ENCODE results near the gene ABCC2. TPM values are rescaled to one million over a fixed set of nuclear protein-coding genes. Genes with fewer than 3 reads are reported as not detected.

The ABCC2 gene
- polyA plus RNA-seq, 1 donor (not counting 4 experiments of a cell fraction or from before 2014, with no cell fraction given), result 2.5 TPM

DNA sequence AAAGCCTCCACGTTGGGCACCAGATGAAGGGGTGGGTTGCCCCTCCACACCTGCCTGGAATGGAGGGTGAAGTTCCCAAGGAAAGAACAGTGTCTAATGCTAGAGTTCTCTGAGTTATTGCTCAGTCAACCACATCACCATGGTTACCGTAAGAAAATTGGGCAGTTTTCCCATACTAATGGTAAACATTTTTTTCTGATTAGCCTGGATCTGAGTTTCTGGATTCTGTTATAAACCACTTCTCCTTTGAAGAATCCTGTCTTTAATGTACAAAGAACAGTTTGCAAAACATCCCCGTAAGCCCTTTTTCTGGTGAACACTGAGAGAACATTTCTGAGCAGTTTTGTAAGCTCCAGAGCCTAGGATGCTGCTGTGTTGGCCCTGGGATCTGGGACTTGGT is 45.5 kb downstream of the ABCC2 start:
- DNase-seq (ENCODE audit: low read depth, low spot score) (no peak), FAIRE-seq (no peak)
- H4K20me1 ChIP-seq (ENCODE audit: control insufficient read depth, extremely low read depth, insufficient read depth, low read length), result no peaks in the 10 kb centered on the region
- TF ChIP-seq CTCF (optimal IDR thresholded peaks at IDR 0.05 in 1 of 3, IDR thresholded peaks at IDR 0.05 in 1 of 3, conservative IDR thresholded peaks at IDR 0.05 in 1 of 3; ENCODE audit: extremely low read depth in 1 of 3, insufficient read depth in 2 of 3, low read length in 3 of 3) (no peak), EZH2 (IDR thresholded peaks at IDR 0.05; ENCODE audit: low read length) (no peak)
- H3K4me1 ChIP-seq (ENCODE audit: control insufficient read depth, extremely low read depth, insufficient read depth, low read length), result no peaks in the 10 kb centered on the region
- H3K4me3 ChIP-seq (ENCODE audit: control insufficient read depth in 2 of 3, extremely low read depth in 1 of 3, insufficient read depth in 2 of 3, low read depth in 1 of 3, low read length in 3 of 3), result no peak overlapping the region
- H3K4me2 ChIP-seq (ENCODE audit: control insufficient read depth, extremely low read depth, insufficient read depth, low read depth, low read length), result no peak overlapping the region
- H3K9ac ChIP-seq (ENCODE audit: control insufficient read depth, extremely low read depth, insufficient read depth, low read length), result no peak overlapping the region
- no peak overlapping the region for H3K27ac ChIP-seq (ENCODE audit: control insufficient read depth, insufficient read depth, low read length)
- no peaks in the 10 kb centered on the region for H3K27me3 ChIP-seq (ENCODE audit: control insufficient read depth, extremely low read depth, insufficient read depth, low read length)
- H3K9me3 ChIP-seq (ENCODE audit: control insufficient read depth, low read depth, low read length), result no peaks in the 10 kb centered on the region
- H3K36me3 ChIP-seq (ENCODE audit: control insufficient read depth in 2 of 2, extremely low read depth in 1 of 2, insufficient read depth in 2 of 2, low read length in 2 of 2), result no peaks in the 10 kb centered on the region
- H3K79me2 ChIP-seq (ENCODE audit: control insufficient read depth, insufficient read depth, low read length), result no peaks in the 10 kb centered on the region
- dilution Hi-C loops (cut with MboI; ENCODE audit: extremely low pct_ligation_motif_present, low sequenced_read_pairs), result no loop called here
- H3K9me1 ChIP-seq (ENCODE audit: control insufficient read depth, extremely low read depth, insufficient read depth, low read length), result no peaks in the 10 kb centered on the region
- H2AFZ ChIP-seq (ENCODE audit: control insufficient read depth, low read length), result no peak overlapping the region

GRCh38 chr10:99828464-99828863 is 46.0 kb downstream of the ABCC2 start:
- Histone ChIP-seq H2AFZ (ENCODE audit: control insufficient read depth, low read length) (no peak overlapping the region), H3K27me3 (ENCODE audit: control insufficient read depth, extremely low read depth, insufficient read depth, low read length) (no peaks in the 10 kb centered on the region), H4K20me1 (ENCODE audit: control insufficient read depth, extremely low read depth, insufficient read depth, low read length) (no peaks in the 10 kb centered on the region), H3K9ac (ENCODE audit: control insufficient read depth, extremely low read depth, insufficient read depth, low read length) (no peak overlapping the region), H3K9me3 (ENCODE audit: control insufficient read depth, low read depth, low read length) (no peaks in the 10 kb centered on the region), H3K36me3 (ENCODE audit: control insufficient read depth in 2 of 2, extremely low read depth in 1 of 2, insufficient read depth in 2 of 2, low read length in 2 of 2) (no peaks in the 10 kb centered on the region), H3K4me2 (ENCODE audit: control insufficient read depth, extremely low read depth, insufficient read depth, low read depth, low read length) (no peak overlapping the region), H3K9me1 (ENCODE audit: control insufficient read depth, extremely low read depth, insufficient read depth, low read length) (no peaks in the 10 kb centered on the region), H3K79me2 (ENCODE audit: control insufficient read depth, insufficient read depth, low read length) (no peaks in the 10 kb centered on the region), H3K4me3 (ENCODE audit: control insufficient read depth in 2 of 3, extremely low read depth in 1 of 3, insufficient read depth in 2 of 3, low read depth in 1 of 3, low read length in 3 of 3) (no peak overlapping the region), H3K27ac (ENCODE audit: control insufficient read depth, insufficient read depth, low read length) (no peak overlapping the region), H3K4me1 (ENCODE audit: control insufficient read depth, extremely low read depth, insufficient read depth, low read length) (no peaks in the 10 kb centered on the region)
- DNase-seq (ENCODE audit: low read depth, low spot score) (no peak), FAIRE-seq (no peak)
- dilution Hi-C loops (cut with MboI; ENCODE audit: extremely low pct_ligation_motif_present, low sequenced_read_pairs), result no loop called here
- TF ChIP-seq EZH2 (IDR thresholded peaks at IDR 0.05; ENCODE audit: low read length) (no peak), CTCF (optimal IDR thresholded peaks at IDR 0.05 in 1 of 3, IDR thresholded peaks at IDR 0.05 in 1 of 3, conservative IDR thresholded peaks at IDR 0.05 in 1 of 3; ENCODE audit: extremely low read depth in 1 of 3, insufficient read depth in 2 of 3, low read length in 3 of 3) (no peak)

Data from keratinocyte (primary cell).